GM21515 (cell line): ENCODE measurements around the gene ARSI.
"Not testable (repeated sequence)": the region's sequence is repeated elsewhere in the genome, so short reads cannot be mapped to it uniquely, and the experiment has no call there.

Experiments used
- ATAC-seq: cut with Tn5 transposase; IDR thresholded peaks from one replicate; pipeline ENCODE4 v1.9.1; 2021; ENCODE audit not compliant: unreplicated experiment

The ARSI gene

DNA sequence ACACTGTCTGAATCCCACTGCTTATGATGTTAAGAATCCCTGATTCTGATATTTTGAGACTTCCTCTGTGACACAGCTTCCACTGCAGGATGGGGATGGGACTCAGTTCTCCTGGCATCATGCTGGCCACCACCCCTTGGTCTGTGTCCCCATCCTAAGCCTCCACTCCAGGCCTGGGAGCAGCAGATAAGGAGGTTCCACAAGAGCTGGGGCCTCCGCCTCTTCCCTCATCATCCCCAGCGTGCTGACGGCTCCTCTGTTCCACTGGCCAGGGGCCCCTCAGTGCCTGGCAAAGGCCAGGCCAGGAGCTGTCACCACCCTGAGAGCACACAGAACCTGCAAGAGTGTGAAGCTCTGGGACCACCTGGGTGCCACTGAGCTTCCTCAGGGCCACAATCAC, 53.8 kb downstream of the ARSI start:
- no peak for ATAC-seq

DNA sequence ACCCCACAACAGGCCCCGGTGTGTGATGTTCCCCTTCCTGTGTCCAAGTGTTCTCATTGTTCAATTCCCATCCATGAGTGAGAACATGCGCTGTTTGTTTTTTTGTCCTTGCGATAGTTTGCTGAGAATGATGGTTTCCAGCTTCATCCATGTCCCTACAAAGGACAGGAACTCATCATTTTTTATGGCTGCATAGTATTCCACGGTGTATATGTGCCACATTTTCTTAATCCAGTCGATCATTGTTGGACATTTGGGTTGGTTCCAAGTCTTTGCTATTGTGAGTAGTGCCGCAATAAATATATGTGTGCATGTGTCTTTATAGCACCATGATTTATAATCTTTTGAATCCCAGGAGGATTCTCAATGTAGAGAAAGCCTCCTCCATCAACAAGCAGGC, 54.2 kb downstream of the ARSI start:
- ATAC-seq = not testable (repeated sequence)

DNA sequence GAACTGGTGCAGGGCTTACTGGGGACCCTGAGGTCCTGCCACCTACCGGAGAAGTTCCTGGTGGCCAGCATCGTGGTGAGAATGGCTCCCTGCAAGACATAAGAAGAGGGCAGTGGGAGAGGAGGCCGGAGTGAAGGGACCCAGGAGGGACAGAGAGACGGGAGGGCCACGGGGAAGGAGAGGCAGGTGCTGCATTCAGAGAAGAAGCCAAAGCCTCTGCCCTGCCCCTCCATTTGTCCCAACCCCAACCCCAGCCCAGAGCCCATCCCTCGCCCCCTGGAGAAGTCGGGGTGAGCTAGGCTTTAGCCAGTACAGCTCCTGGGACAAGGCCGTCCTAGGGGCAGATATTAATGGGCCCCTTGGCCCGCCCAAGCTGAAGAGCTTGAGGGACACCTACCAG, 55.0 kb downstream of the ARSI start:
- no peak for ATAC-seq

DNA sequence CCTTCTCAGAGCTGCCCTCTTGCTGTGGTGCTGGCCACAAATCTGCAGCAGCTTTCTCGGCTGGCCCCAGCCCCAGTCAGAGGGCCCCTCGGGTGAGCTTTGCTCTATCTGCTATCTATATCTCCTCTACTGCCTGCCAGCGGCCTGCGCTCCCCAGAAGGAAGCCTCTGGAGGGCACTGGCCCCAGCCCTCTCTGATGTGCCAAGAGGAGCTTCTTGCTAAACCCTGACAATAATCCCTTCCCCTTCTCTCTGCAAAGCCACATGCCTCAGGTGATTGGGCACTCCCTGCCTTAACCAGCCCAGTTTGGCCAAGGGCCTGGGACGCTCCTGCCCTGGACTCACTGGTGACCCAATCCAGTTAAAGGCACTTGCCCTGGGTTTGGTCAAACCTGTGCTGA, 55.9 kb downstream of the ARSI start:
- no peak for ATAC-seq

DNA sequence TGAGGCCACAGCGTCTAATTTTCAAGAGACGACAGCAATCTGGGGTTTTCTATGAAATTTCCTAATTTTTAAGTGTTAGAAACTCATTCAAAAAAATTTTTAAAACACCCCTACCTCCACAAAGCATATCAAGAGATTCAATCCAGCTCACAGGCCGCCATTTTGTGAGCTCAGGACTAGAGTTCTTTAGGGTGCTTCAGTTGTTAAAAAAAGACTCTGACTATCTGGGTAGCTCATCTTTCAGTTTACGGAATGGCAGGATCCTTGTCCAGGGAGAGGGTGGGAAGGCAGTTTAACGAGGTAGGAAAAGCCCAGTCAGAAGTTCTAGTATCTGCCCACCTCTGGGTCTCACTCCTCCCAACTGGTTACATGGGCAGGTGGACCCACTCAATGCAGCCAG, 56.3 kb downstream of the ARSI start:
- no peak for ATAC-seq
